HG03135 (cell line): ENCODE results near the gene BCKDK.
"Not testable (repeated sequence)": the region's sequence is repeated elsewhere in the genome, so short reads cannot be mapped to it uniquely, and the experiment has no call there.

Experiments
- ATAC-seq: cut with Tn5 transposase; IDR thresholded peaks from one replicate; pipeline ENCODE4 v1.9.1; 2021; ENCODE audit warnings: mild to moderate bottlenecking, moderate library complexity; ENCODE audit not compliant: unreplicated experiment

Gene BCKDK

DNA sequence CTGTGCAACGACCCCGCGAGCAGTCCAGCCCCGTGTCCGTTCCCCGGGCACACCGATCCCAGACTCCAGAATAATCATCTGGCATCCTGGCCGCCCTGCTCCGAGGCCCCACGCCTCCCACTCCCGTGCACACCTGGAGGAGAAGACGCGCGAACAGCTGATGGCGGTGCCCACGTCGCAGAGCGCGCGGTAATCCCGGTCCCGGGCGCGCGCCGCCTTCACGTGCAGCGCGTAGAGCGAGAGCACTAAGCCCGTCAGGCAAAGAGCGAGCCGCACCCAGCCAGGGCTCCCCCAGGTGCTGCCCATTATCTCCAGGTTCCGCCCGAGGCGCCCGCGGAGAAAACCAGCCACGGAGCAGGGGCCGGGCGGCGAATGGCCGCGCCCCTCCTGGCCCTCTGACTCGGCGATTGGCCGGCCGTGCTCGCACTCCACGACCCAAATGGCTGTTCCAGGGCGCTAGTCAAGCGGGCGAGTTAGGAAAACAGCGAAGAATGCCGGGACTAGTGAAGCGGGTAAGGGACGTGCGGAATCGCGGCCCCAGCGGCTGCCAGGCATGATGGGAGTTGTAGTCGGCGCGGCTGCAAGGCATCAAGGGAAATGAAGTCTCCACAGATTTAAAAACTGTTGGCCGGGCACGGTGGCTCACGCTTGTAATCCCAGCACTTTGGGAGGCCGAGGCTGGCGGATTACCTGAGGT, 13.6 kb upstream of the BCKDK start, which contains the start of gene VKORC1:
TSS of gene VKORC1 (minus strand) at position 374 of the 697 bp plus-strand sequence. CDS start at position 306, 68 bp downstream.
- peak; percentile 75 for ATAC-seq

GRCh38 chr16:31099860-31100638, 8.1 kb upstream of the BCKDK start:
- ATAC-seq = no peak

- not testable (repeated sequence) for ATAC-seq
Measured at GRCh38 chr16:31100876-31101641, 7.1 kb upstream of the BCKDK start.

DNA sequence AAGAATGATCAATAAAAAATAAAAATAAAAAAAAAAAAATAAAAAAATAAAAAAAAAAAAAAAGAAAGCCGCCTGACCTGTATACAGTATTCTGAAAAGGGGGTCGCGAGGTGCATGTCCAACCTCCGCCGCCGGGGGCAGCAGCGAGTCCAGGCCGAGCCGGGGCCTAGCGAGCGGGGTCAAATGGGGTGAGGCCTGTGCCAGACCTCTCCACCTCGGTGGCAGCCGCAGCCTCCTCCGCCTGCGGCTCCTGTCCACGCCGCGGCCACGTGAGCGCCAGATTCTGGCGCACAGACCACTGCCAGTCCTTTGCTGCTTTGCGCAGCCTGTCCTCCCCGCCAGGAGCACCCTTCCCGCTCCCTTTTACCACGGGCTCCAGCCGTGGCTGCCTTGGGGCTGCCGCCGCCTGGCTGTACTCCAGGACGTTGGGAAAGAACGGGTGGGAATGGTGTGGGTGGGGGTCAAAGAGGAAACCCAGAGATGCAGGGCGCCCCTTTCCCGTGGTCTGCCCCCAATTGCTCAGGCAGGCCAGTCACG, 2.4 kb upstream of the BCKDK start:
- peak; percentile 62 for ATAC-seq

DNA sequence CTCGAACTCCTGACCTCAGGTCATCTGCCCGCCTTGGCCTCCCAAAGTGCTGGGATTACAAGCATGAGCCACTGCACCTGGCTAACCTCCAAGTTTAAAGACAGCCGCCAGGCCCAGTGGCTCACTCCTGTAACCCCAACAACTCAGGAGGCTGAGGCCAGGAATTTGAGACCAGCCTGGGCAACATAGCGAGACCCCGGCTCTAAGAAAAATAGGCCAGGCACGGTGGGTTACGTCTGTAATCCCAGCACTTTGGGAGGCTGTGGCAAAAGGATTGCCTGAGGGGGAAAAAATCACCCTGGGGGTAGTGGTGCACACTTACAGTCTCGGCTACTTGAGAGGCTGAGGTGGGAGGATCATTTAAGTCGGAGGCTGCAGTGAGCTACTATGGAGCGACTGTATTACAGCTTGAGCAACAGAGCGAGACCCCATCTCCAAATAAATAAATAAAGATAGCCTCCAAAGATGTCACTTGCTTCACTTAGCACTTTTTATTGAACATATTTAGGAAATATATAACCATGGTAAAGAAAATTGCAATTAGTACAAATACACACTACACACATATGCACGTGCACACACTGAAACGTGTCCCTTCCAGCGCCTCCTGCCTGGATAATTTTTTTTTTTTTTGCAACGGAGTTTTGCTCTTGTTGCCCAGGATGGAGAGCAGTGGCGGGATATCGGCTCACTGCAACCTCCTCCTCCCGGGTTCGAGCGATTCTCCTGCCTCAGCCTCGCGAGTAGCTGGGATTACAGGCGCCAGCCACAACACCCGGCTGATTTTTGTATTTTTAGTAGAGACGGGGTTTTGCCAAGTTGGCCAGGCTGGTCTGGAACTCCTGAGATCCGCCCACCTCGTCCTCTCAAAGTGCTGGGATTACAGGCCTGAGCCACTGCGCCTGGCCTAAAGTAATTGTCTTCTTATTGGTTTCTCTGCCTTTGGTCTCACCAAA, 1.4 kb upstream of the BCKDK start:
- no peak for ATAC-seq

DNA sequence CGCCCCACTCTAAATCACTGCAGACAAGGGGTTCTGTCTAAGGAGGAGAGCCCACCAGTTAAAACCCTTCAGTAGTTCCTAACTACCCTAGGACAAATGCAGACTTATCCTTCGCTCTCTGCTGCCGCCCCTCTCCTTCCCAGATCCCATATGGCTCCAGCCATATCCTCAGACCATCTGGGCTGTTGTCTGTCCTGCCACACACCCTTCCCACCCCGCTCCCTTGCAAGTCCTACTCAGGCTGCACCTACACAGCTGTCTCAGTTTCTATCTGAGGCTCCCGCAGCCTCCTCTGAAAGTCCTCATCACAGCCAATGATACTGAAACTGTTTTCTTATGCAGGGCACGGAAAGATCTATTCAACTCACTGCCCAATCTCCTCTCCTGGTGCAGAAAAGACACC, 720 bp upstream of the BCKDK start:
- peak; percentile 43 for ATAC-seq

GRCh38 chr16:31108794-31109558, 790 bp downstream of the BCKDK start:
- no peak for ATAC-seq

DNA sequence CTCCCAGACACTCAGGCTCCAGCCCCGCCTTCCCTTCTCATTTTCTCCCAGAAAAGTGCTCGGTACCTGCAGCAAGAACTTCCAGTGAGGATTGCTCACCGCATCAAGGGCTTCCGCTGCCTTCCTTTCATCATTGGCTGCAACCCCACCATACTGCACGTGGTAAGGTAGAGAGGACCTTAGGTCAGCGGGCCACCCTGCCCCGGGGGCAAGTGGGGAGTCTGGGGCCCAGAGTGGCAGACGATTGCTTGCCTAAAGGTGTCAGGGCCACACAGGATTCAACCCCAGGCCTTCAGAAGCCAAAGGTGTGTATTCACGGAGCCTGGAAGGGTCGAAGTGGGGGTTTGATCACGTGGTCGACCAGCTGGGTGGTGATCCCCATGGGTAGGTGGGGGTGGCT, 1.4 kb downstream of the BCKDK start:
- no peak for ATAC-seq

- ATAC-seq = no peak
Measured at GRCh38 chr16:31110106-31111034, 2.2 kb downstream of the BCKDK start.

GRCh38 chr16:31111881-31112466, 3.8 kb downstream of the BCKDK start:
- no peak for ATAC-seq

DNA sequence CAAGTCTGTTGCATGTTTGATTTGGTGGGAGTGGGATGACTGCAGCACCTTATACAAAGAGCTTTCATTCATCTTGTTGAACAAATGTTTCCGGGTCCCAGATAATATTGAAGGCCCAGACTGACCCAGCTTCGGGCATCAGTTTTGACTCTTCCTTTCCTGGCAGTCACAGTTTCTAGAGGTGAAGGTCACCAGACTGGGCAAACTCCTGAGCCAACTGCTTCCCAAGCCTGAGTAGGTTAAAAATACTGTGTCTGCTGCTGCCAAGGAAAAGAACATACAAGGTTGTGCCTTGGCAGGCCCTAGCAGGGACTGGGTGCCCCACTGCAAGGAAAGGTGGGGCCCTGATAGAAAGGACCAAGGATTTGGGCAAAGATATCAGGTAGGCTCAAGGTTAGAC, 4.5 kb downstream of the BCKDK start:
- no peak for ATAC-seq

DNA sequence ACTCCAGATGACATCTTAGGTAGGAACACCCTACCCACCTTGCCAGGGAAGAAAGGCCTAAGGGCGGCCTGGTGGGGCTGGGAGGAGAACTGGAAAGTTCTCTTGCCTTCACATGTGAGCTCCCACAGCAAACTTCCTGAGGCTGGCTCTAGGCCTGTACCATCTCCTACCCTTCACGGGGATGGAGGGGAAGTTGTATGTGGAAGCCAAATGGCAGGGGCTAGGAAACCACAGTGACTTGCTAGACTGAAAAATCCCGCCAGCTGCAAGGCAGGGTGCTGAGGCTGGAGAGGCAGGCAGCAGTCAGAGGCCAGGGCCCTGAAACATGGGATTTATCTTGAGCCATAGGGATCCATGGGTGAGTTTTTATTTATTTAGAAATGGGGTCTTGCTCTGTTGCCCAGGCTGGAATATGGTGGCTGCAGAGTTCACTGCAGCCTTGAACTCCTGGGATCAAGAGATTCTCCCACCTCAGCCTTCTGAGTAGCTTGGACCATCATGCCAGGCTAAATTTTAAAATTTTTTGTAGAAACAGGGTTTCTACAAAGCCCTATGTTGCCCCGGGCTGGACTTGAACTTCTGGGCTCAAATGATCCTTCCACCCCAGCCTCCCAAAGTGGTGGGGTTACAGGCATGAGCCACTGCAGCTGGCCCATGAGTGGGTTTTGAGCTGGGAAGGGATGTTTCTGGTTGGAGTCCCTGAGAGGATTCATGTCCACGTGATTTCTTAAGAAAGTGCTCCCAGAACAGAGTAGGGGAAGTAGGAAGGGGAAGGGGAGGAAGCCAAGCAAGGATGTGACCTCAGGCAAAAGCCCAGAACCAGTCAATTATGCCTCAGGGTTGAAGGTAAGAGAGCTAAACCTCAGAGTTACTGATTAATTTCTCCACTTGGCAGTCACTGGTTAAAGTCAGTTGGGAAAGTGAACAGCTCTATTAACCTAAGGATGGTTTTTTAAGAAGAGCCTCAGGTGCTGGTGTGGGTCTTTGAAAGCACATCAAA, 5.2 kb downstream of the BCKDK start:
- ATAC-seq = no peak

DNA sequence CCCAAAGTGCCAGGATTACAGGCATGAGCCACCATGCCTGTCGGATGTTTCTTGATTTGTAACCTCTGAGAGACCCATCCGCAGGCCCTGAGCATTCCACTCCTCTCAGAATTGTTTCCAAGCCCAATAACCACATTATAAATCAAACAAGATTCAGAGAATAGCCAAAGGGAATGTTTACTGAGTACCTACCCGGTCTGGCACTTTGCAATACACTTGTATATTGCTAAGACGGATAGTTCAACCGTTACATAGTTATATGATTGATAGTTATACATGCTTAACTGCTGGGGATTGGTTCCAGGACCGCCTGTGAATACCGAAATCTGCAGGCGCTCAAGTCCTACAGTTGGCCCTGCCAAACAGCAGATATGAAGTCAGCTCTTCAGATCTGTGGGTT, 6.3 kb downstream of the BCKDK start:
- no peak for ATAC-seq

GRCh38 chr16:31117384-31118222, 9.4 kb downstream of the BCKDK start, which contains the start of gene KAT8:
KAT8 (plus strand) TSS chr16:31117664; CDS start chr16:31117682, 18 bp downstream.
- ATAC-seq = peak; percentile 89

- ATAC-seq = no peak
Measured at GRCh38 chr16:31118223-31119155, 10.3 kb downstream of the BCKDK start.
